SU-DHL-6 (cell line): ENCODE measurements around the gene PRPF6.

Source experiments
- H2AFZ ChIP-seq: fragments of 200-600 bp; sonication (generic); 2 replicates; pipeline ENCODE4 v1.6.1; 2014; ENCODE audit warnings: low read depth, mild to moderate bottlenecking, moderate library complexity, mixed read lengths, antibody characterized with exemption, low read length; ENCODE audit not compliant: severe bottlenecking
- H3F3A ChIP-seq: fragments of 200-600 bp; shearing (Covaris generic); 2 replicates; pipeline ENCODE4 v1.6.0; 2016; ENCODE audit warnings: antibody characterized with exemption, mild to moderate bottlenecking; ENCODE audit not compliant: insufficient read depth
- H3K27ac ChIP-seq: fragments of 200-600 bp; sonication (generic); 2 replicates; pipeline ENCODE4 v1.5.1; 2016; ENCODE audit warnings: low read depth, mild to moderate bottlenecking, low read length, moderate library complexity, mixed read lengths
- H3K27me3 ChIP-seq: fragments of 200-600 bp; sonication (generic), shearing (Covaris generic); 2 replicates; pipeline ENCODE4 v1.6.0; 2014; ENCODE audit warnings: mild to moderate bottlenecking, low read length
- H3K36me3 ChIP-seq: fragments of 200-600 bp; sonication (generic); 2 replicates; pipeline ENCODE4 v1.6.1; 2014; ENCODE audit warnings: mild to moderate bottlenecking, low read length, mixed read lengths
- H3K4me2 ChIP-seq: fragments of 300-600, 200-600 bp; shearing (Covaris generic), sonication (generic); 2 replicates; pipeline ENCODE4 v1.6.0; 2014; ENCODE audit warnings: low read length, low read depth, mild to moderate bottlenecking; ENCODE audit not compliant: poor library complexity, severe bottlenecking
- H3K4me3 ChIP-seq: fragments of 200-600 bp; sonication (generic); 2 replicates; pipeline ENCODE4 v1.5.1; 2014; ENCODE audit warnings: antibody characterized with exemption, low read length, mild to moderate bottlenecking, mixed read lengths; ENCODE audit not compliant: insufficient read depth, poor library complexity, severe bottlenecking
- H3K79me2 ChIP-seq: fragments of 200-600 bp; sonication (generic); 2 replicates; pipeline ENCODE4 v1.6.1; 2014; ENCODE audit warnings: mild to moderate bottlenecking, low read length, moderate library complexity; ENCODE audit not compliant: insufficient read depth
- H3K9ac ChIP-seq: fragments of 200-600 bp; sonication (generic); 2 replicates; pipeline ENCODE4 v1.7.0; 2014; ENCODE audit warnings: mild to moderate bottlenecking, low read length
- H3K9me2 ChIP-seq: fragments of 200-600 bp; sonication (generic); replicated peaks from 2 replicates; pipeline ENCODE4 v1.6.1; 2014; ENCODE audit warnings: low read length; ENCODE audit not compliant: insufficient read depth
- H3K9me3 ChIP-seq: fragments of 200-600 bp; sonication (generic); 2 replicates; pipeline ENCODE4 v1.6.1; 2014; ENCODE audit warnings: low read length, mixed read lengths; ENCODE audit not compliant: insufficient read depth
- H4K20me1 ChIP-seq: fragments of 200-600 bp; sonication (generic); 2 replicates; pipeline ENCODE4 v1.6.1; 2014; ENCODE audit warnings: low read depth, mild to moderate bottlenecking, antibody characterized with exemption, low read length, moderate library complexity, mixed read lengths
- CTCF ChIP-seq: fragments of 200-600 bp; sonication (generic); IDR thresholded peaks from one replicate; pipeline ENCODE4 v1.5.1; 2017; ENCODE audit warnings: antibody characterized with exemption, mild to moderate bottlenecking, low read length, moderate library complexity; ENCODE audit not compliant: insufficient read depth, poor library complexity, severe bottlenecking
- EZH2phosphoT487 ChIP-seq: fragments of 200-600 bp; sonication (generic), shearing (Covaris generic); conservative IDR thresholded peaks from 2 replicates; pipeline ENCODE4 v1.6.1; 2018; ENCODE audit warnings: mild to moderate bottlenecking, antibody characterized with exemption, low read length, moderate library complexity, mixed read lengths

PRPF6 gene

GRCh38 chr20:63980806-63981728 is at the start of gene PRPF6:
Gene PRPF6 (plus strand): TSS chr20:63981132. CDS start chr20:63981246, 114 bp downstream.
- Histone ChIP-seq H4K20me1 (no peaks in the 10 kb centered on the region), H3K79me2 (peaks cover 22% of the 10 kb centered on the region), H3F3A (peaks cover 19% of the 10 kb centered on the region)

DNA sequence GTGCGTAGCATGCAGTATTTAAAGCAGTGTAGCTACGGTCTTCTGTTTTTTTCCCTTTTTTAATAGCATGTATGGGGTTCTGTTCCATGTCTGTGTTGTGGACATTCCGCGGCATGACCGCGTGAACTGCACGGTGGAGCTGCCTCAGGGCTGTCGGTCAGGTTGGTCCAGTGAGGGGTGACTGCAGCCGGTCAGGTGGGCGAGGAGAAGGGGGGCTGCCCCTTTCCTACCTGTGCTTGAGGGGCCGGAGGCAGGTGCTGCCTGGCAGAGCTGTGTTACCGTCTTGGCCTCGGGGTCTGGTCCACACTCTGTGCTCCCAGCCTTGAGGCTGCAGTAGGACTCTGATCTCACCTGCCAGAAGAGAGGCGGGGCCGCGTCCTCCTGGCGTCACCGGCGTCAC is 49.2 kb upstream of the PRPF6 start:
- no peak overlapping the region for H3K27ac ChIP-seq
- TF ChIP-seq EZH2phosphoT487 (no peak), CTCF (no peak)
- no peaks in the 10 kb centered on the region for H3F3A ChIP-seq
- no peak overlapping the region for H3K4me2 ChIP-seq
- no peaks in the 10 kb centered on the region for H3K27me3 ChIP-seq
- H3K9me2 ChIP-seq = no peaks in the 10 kb centered on the region
- no peak overlapping the region for H2AFZ ChIP-seq
- H3K9ac ChIP-seq = no peak overlapping the region
- no peaks in the 10 kb centered on the region for H3K36me3 ChIP-seq
- H3K4me3 ChIP-seq = no peak overlapping the region
- no peaks in the 10 kb centered on the region for H3K9me3 ChIP-seq
- H3K79me2 ChIP-seq = 0 out of 2 replicates have a peak, but pooled peaks cover 4% of the 10 kb centered on the region
- H4K20me1 ChIP-seq = no peaks in the 10 kb centered on the region

More at GRCh38 chr20:63980806-63981728, at the start of gene PRPF6:
- Histone ChIP-seq H3K9ac (peak within 1 kb of the TSS; percentile 89), H3K4me2 (peak within 1 kb of the TSS; percentile 70), H3K4me3 (peak within 1 kb of the TSS; percentile 99), H3K9me2 (no peaks in the 10 kb centered on the region), H3K36me3 (peaks cover 7% of the 10 kb centered on the region; the same call in 1 of the 2 replicates), H2AFZ (peak within 1 kb of the TSS; percentile 60), H3K27ac (peak within 1 kb of the TSS; percentile 87), H3K9me3 (no peaks in the 10 kb centered on the region), H3K27me3 (no peaks in the 10 kb centered on the region)
- TF ChIP-seq EZH2phosphoT487 (no peak), CTCF (peak; percentile 83)

- no peak overlapping the region for H3K9ac ChIP-seq
- no peak overlapping the region for H3K27ac ChIP-seq
- H3K9me3 ChIP-seq = no peaks in the 10 kb centered on the region
- no peaks in the 10 kb centered on the region for H3K36me3 ChIP-seq
- H2AFZ ChIP-seq = no peak overlapping the region
- no peaks in the 10 kb centered on the region for H3K79me2 ChIP-seq
- H4K20me1 ChIP-seq = no peaks in the 10 kb centered on the region
- H3K4me2 ChIP-seq = no peak overlapping the region
- H3K9me2 ChIP-seq = no peaks in the 10 kb centered on the region
- no peak for TF ChIP-seq CTCF
- no peak for TF ChIP-seq EZH2phosphoT487
- no peaks in the 10 kb centered on the region; the same call in 1 of the 2 replicates for H3F3A ChIP-seq
- no peaks in the 10 kb centered on the region for H3K27me3 ChIP-seq
- no peak overlapping the region for H3K4me3 ChIP-seq
Measured at GRCh38 chr20:63932606-63933160, 48.2 kb upstream of the PRPF6 start.
